HG03558 (cell line): ENCODE measurements around the gene EPB41L5.
"Not testable (repeated sequence)": the region's sequence is repeated elsewhere in the genome, so short reads cannot be mapped to it uniquely, and the experiment has no call there.

Source experiments
- ATAC-seq: cut with Tn5 transposase; IDR thresholded peaks from one replicate; pipeline ENCODE4 v1.9.1; 2021; ENCODE audit warnings: moderate number of reproducible peaks; ENCODE audit not compliant: unreplicated experiment; ENCODE audit errors: extremely low read depth

The EPB41L5 gene

GRCh38 chr2:120028795-120029194 is 15.9 kb downstream of the EPB41L5 start:
- ATAC-seq = no peak

GRCh38 chr2:120029672-120030640 is 17.1 kb downstream of the EPB41L5 start:
- no peak for ATAC-seq

- ATAC-seq = no peak
Measured at GRCh38 chr2:120032297-120032696, 19.4 kb downstream of the EPB41L5 start.

GRCh38 chr2:120034027-120034426 is 21.1 kb downstream of the EPB41L5 start:
- no peak for ATAC-seq

- ATAC-seq = no peak
Measured at GRCh38 chr2:120034621-120035020, 21.7 kb downstream of the EPB41L5 start.

- ATAC-seq = no peak
Measured at GRCh38 chr2:120036145-120036544, 23.3 kb downstream of the EPB41L5 start.

GRCh38 chr2:120037995-120038541 is 25.2 kb downstream of the EPB41L5 start:
- no peak for ATAC-seq

- no peak for ATAC-seq
Measured at GRCh38 chr2:120042359-120042758, 29.5 kb downstream of the EPB41L5 start.

- no peak for ATAC-seq
Measured at GRCh38 chr2:120044336-120044735, 31.5 kb downstream of the EPB41L5 start.

GRCh38 chr2:120045775-120046174 is 32.9 kb downstream of the EPB41L5 start:
- not testable (repeated sequence) for ATAC-seq

- ATAC-seq = not testable (repeated sequence)
Measured at GRCh38 chr2:120046252-120046651, 33.4 kb downstream of the EPB41L5 start.

- no peak for ATAC-seq
Measured at GRCh38 chr2:120052597-120052996, 39.7 kb downstream of the EPB41L5 start.

- ATAC-seq = no peak
Measured at GRCh38 chr2:120053891-120054290, 41.0 kb downstream of the EPB41L5 start.

- no peak for ATAC-seq
Measured at GRCh38 chr2:120059483-120059882, 46.6 kb downstream of the EPB41L5 start.

GRCh38 chr2:120060088-120060623 is 47.3 kb downstream of the EPB41L5 start:
- no peak for ATAC-seq

- no peak for ATAC-seq
Measured at GRCh38 chr2:120064664-120065063, 51.8 kb downstream of the EPB41L5 start.

- ATAC-seq = no peak
Measured at GRCh38 chr2:120066800-120067547, 54.1 kb downstream of the EPB41L5 start.

- not testable (repeated sequence) for ATAC-seq
Measured at GRCh38 chr2:120068040-120068658, 55.3 kb downstream of the EPB41L5 start.

GRCh38 chr2:120075545-120075944 is 62.7 kb downstream of the EPB41L5 start:
- ATAC-seq = no peak

GRCh38 chr2:120077896-120078295 is 65.0 kb downstream of the EPB41L5 start:
- no peak for ATAC-seq
